Tibial nerve (tissue), 4 donors: ENCODE data around the gene SYPL1. TPM values are rescaled to one million over a fixed set of nuclear protein-coding genes. Genes with fewer than 3 reads are reported as not detected.

Experiments
- DNase-seq, 2 donors: peaks; one replicate each; pipeline ENCODE4 v3.0.0-alpha.2; 2019; ENCODE audit warnings: low spot score in 2 of 2
- H3K27ac ChIP-seq, 4 donors: fragments of 200-600 bp; sonication (generic) in 3 of 4; one replicate each; pipeline ENCODE4 v1.5.1; 2017 to 2019; ENCODE audit warnings: mild to moderate bottlenecking in 1 of 4
- H3K27me3 ChIP-seq, 2 donors: fragments of 200-600 bp; sonication (generic) in 1 of 2; one replicate each; pipeline versions ENCODE4 v1.5.1 to v1.6.0; 2017 to 2019
- H3K36me3 ChIP-seq, 3 donors: fragments of 200-600 bp; sonication (generic); one replicate each; pipeline ENCODE4 v1.5.1; 2018 to 2019
- H3K4me1 ChIP-seq, 4 donors: fragments of 200-600 bp; sonication (generic) in 3 of 4; one replicate each; pipeline ENCODE4 v1.5.1; 2017 to 2019
- H3K4me3 ChIP-seq, 4 donors: fragments of 200-600 bp; sonication (generic) in 3 of 4; one replicate each; pipeline ENCODE4 v1.5.1; 2017 to 2019; ENCODE audit warnings: mild to moderate bottlenecking in 1 of 4, moderate library complexity in 1 of 4
- H3K9me3 ChIP-seq, 4 donors: fragments of 200-600 bp; sonication (generic) in 3 of 4; one replicate each; pipeline ENCODE4 v1.5.1; 2017 to 2019
- CTCF ChIP-seq, 5 experiments: fragments of 200-600 bp in 3 of 5; fragments of 450-650 bp in 2 of 5; sonication (generic) in 3 of 5; IDR thresholded peaks; one replicate each; pipeline ENCODE4 v1.5.1; 2016 to 2019; ENCODE audit warnings: antibody characterized with exemption in 5 of 5, mild to moderate bottlenecking in 3 of 5, moderate library complexity in 2 of 5
- EP300 ChIP-seq, 2 donors: sonication (generic); formaldehyde crosslinking; IDR thresholded peaks; one replicate each; pipeline ENCODE4 v1.6.1; 2017; ENCODE audit warnings: antibody characterized with exemption in 2 of 2, mild to moderate bottlenecking in 1 of 2
- POLR2A ChIP-seq, 2 donors: fragments of 450-650 bp; IDR thresholded peaks; one replicate each; pipeline ENCODE4 v1.6.1; 2017; ENCODE audit warnings: antibody characterized with exemption in 2 of 2, mild to moderate bottlenecking in 2 of 2, moderate library complexity in 2 of 2
- WGBS, 2 donors: methylation state at CpG; one replicate each; pipeline ENCODE4 v1.1.5; 2018; 5-methylcytosine and 5-hydroxymethylcytosine counted together
- total RNA-seq, 4 donors: library from RNA; depleted of rRNA; stranded (reverse); fragments of >200 nt; gene quantifications; one replicate each; pipeline ENCODE4 v1.1.0, GENCODE V29; 2016

Gene SYPL1
- total RNA-seq, 4 donors from 2014 or later: 69.6 to 79.5 (median 71.5) TPM

GRCh38 chr7:106114716-106115383 is 2.7 kb upstream of the SYPL1 start:
- TF ChIP-seq EP300 (IDR thresholded peaks at IDR 0.05) (no peak), POLR2A (IDR thresholded peaks at IDR 0.05) (no peak), CTCF (IDR thresholded peaks at IDR 0.05) (no peak)
- H3K9me3 ChIP-seq: no peaks in the 10 kb centered on the region
- H3K27me3 ChIP-seq: no peaks in the 10 kb centered on the region
- no peaks in the 10 kb centered on the region for H3K36me3 ChIP-seq
- 77 to 85% methylated on average over 5 of the region's 5 CpGs for WGBS, 2 donors
- no peak for DNase-seq
- H3K27ac ChIP-seq: peak overlapping the region in 1 of 4 donors; percentile 26
- peaks cover 0 to 20% (median 7%) of the 10 kb centered on the region in 4 donors for H3K4me1 ChIP-seq
- no peak overlapping the region for H3K4me3 ChIP-seq

- Histone ChIP-seq H3K4me1 (peaks cover 0 to 38% (median 17%) of the 10 kb centered on the region in 4 donors), H3K27me3 (no peaks in the 10 kb centered on the region)
Measured at GRCh38 chr7:106112972-106113421, 885 bp upstream of the SYPL1 start.

DNA sequence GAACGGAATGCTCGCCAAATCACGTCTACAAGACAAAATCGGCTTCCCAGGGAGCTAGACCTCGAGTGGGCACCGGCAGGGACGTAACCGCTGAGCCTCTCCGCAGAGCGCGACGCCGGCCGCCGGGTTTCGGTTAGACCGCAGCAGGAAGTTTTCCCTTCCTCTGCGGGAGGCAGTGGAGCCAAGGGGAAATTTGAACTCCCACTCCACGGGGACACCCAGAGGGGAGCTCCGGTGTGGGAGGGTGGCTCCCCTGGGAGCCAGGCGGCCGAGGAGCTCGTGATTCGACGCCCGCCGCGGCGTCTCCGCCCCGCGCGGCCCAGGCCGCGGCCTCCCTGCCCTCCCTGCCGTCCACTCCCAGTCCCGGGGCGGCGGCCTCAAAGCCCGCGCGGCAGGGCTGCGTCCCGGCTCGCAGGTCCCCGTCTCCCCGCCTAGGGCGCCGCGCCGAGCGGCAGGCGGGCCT is 426 bp downstream of the SYPL1 start:
- DNase-seq: peak in 1 of 2 donors; percentile 31
- Histone ChIP-seq H3K4me1 (peaks cover 0 to 48% (median 22%) of the 10 kb centered on the region in 4 donors), H3K36me3 (no peaks in the 10 kb centered on the region), H3K27me3 (no peaks in the 10 kb centered on the region), H3K27ac (peak overlapping the region; percentile 94 to 100 (median 98)), H3K4me3 (peak overlapping the region; percentile 76 to 86 (median 82)), H3K9me3 (no peaks in the 10 kb centered on the region)
- WGBS, 2 donors: 1% methylated on average over 24 to 27 of the region's 53 CpGs
- TF ChIP-seq POLR2A (IDR thresholded peaks at IDR 0.05): no peak
- TF ChIP-seq EP300 (IDR thresholded peaks at IDR 0.05): peak in 1 of 2 donors; percentile 43
- peak in 1 of 5 experiments; percentile 17 for TF ChIP-seq CTCF (IDR thresholded peaks at IDR 0.05)

More at GRCh38 chr7:106112972-106113421, 885 bp upstream of the SYPL1 start:
- Histone ChIP-seq H3K36me3 (no peaks in the 10 kb centered on the region), H3K4me3 (peak overlapping the region in 3 of 4 donors; percentile 76 to 85 (median 79)), H3K27ac (peak overlapping the region; percentile 94 to 100 (median 98)), H3K9me3 (no peaks in the 10 kb centered on the region)
- no peak for DNase-seq
- 82 to 88% methylated on average over 17 of the region's 17 CpGs for WGBS, 2 donors
- TF ChIP-seq CTCF (IDR thresholded peaks at IDR 0.05) (no peak), POLR2A (IDR thresholded peaks at IDR 0.05) (no peak), EP300 (IDR thresholded peaks at IDR 0.05) (no peak)

DNA sequence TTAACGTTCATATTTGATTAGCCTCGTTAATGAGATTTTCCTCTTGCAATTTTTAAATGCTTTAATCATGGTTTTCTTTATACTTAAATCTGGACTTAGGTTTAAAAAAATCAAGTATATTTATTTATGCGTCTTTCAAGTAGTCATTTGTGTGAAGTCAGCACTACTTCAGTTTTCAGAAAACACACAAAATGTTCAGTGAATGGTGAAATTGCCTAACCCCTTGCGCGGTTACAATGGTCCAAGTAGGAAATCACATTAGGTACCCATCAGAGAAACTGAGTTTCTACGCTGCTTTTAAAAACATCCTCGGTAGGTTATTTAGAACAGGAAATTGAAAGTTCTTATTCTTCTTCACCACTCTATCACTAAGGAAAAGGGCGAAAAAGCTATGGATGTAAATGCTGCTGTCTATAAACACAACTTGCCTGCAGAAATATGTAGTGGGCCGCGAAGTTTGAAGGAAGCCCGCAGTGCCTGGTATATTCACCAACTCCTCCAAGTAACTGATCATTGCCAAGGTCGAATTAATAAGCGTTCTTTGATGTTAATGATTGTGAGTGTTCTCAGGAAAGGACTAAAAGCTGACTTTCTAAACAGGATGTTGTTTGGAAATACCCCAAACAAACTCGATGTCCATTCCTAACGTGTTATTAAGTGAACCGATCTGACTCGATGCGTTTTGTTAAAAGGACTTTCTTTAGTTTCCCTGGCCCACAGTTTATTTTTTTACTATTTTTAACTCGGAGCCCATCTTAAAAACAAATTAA is 1.0 kb downstream of the SYPL1 start:
- peak in 1 of 2 donors; percentile 19 for DNase-seq
- no peaks in the 10 kb centered on the region for H3K9me3 ChIP-seq
- H3K4me1 ChIP-seq: peaks cover 0 to 53% (median 22%) of the 10 kb centered on the region in 4 donors
- peak overlapping the region; percentile 94 to 100 (median 98) for H3K27ac ChIP-seq
- H3K27me3 ChIP-seq: no peaks in the 10 kb centered on the region
- no peak for TF ChIP-seq POLR2A (IDR thresholded peaks at IDR 0.05)
- peak in 1 of 2 donors; percentile 5 for TF ChIP-seq EP300 (IDR thresholded peaks at IDR 0.05)
- H3K4me3 ChIP-seq: peak overlapping the region; percentile 76 to 86 (median 82)
- H3K36me3 ChIP-seq: no peaks in the 10 kb centered on the region
- WGBS, 2 donors: 9 to 11% methylated on average over 19 of the region's 19 CpGs

DNA sequence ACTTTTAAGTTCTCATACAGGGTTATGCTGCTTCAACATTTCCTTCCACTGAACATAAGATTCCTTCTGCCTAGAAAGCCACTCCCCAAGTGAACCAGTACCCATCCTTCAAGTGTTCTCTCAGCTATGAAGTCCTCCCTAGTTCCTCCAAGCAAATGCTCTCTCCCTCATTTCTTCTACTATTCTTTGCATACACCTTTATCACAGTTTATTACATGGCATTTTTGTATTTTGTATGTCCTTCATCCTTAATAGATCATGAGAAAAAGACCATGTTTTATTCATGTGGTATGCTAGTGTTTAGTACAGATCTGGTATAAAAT is 1.9 kb downstream of the SYPL1 start:
- peaks cover 0 to 60% (median 25%) of the 10 kb centered on the region in 4 donors for H3K4me1 ChIP-seq
- H3K36me3 ChIP-seq: no peaks in the 10 kb centered on the region
- H3K4me3 ChIP-seq: peak overlapping the region in 2 of 4 donors; percentile 76 to 85
- no peaks in the 10 kb centered on the region for H3K27me3 ChIP-seq
- no peaks in the 10 kb centered on the region for H3K9me3 ChIP-seq
- peak overlapping the region in 2 of 4 donors; percentile 99 to 100 for H3K27ac ChIP-seq
- no peak for TF ChIP-seq POLR2A (IDR thresholded peaks at IDR 0.05)
- TF ChIP-seq EP300 (IDR thresholded peaks at IDR 0.05): no peak
- TF ChIP-seq CTCF (IDR thresholded peaks at IDR 0.05): no peak
- DNase-seq: no peak
